ENCODE data around the gene OGFOD3. TPM values are rescaled to one million over a fixed set of nuclear protein-coding genes. Genes with fewer than 3 reads are reported as not detected.

The OGFOD3 gene
- total and polyA plus RNA-seq, 2 experiments from 2014 or later = 25.7 to 30.5 TPM

DNA sequence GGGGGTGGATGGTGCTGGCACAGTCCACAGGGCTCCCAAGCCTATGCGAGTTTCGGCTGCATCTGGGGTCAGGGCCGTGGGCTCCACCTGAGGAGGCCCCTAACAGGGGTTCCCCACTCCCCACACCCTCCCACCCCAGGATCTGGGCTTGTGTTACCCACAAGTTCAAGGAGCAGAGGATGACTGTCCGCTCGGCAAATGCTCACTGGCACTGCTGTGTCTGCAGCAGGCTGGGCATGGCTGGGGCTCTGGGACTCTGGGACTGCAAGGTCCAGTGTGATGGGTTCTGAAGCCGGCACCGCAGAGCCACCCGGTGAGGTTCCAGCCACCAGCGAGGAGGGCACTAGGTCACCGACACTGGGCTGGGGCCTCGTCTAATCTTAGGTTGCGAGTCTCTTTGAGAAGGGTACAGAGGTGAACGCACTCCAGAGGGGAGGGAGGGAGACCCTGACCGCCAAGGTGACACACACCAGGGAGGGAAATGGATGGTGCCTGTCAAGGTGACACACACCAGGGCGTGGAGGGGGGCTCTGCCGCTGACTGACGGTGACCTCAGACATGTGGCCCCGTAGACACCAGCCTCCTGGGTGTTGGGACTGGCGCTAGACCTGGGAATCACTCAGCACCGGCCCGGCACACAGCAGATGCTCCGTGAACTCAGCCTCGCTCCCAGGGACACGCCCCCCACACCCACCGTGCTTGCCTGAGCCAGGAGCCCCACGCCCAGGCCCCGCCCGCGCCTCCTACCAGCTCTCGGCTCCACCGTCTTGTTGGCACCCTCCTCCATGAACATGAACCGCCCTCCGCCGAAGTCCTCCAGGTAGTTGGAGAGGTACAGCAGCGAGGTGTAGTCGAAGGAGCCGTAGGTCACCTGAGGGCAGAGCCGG, 20.7 kb downstream of the OGFOD3 start:
- Histone ChIP-seq H3K4me2 (no peak overlapping the region), H3K79me2 (no peaks in the 10 kb centered on the region), H3K9me2 (replicated peaks; ENCODE audit: insufficient read depth) (no peaks in the 10 kb centered on the region), H3K9me3 (ENCODE audit: low read depth) (no peaks in the 10 kb centered on the region), H3K36me3 (replicated peaks; ENCODE audit: insufficient read depth, low read depth) (no peaks in the 10 kb centered on the region), H3K27ac (no peak overlapping the region), H3K4me1 (ENCODE audit: insufficient read depth) (peaks cover 16% of the 10 kb centered on the region), H3K27me3 (no peaks in the 10 kb centered on the region), H3K4me3 (no peak overlapping the region), H2AFZ (no peak overlapping the region), H4K20me1 (ENCODE audit: insufficient read depth, poor library complexity, severe bottlenecking) (no peaks in the 10 kb centered on the region)
- WGBS (ENCODE audit: low lambda C conversion rate, missing lambda C conversion rate) = 89% methylated on average over 27 of the region's 38 CpGs
- TF ChIP-seq EZH2 (IDR thresholded peaks at IDR 0.05; ENCODE audit: borderline replicate concordance) (no peak), CTCF (IDR thresholded peaks at IDR 0.05; ENCODE audit: poor library complexity) (no peak)
- DNase-seq (ENCODE audit: low spot score) = no peak

DNA sequence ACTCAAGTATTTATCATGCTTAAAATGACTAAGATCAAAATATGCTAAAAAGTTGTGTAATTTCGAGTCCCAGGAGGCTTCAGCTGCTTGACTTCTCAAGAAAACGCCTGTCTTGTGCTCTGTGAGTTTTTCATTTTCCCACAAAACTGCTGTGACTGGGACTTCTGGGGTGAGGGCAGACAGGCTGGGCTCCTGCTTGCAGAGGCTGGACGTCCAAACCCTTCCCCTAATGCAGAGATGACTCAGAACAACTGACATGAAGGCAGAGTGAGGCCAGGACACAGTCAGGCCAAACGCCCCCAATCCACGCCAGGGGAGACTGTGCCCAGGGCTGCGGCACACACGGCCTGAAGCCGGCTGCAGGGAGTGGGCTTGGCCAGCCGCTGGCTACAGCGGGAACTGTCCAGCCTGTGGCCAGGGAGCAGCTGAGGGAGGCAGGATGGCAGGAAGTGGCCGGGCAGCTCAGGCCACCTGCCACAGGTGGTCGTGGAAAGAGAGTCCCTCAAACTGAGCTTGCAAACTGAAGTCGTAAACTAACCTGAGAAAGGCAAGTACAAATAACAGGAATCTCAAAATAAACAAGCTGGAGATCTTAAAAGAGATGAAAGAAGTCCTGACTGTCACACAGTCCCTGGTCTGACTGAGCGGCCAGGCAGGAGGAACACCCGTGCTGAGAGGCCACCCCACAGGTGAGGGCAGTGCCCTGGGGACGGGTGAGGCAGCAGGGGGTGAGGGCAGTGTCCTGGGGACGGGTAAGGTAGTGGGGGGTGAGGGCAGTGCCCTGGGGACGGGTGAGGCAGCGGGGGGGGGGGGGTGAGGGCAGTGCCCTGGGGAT, 21.6 kb downstream of the OGFOD3 start:
- Histone ChIP-seq H3K4me1 (ENCODE audit: insufficient read depth) (peaks cover 16% of the 10 kb centered on the region), H3K9me2 (replicated peaks; ENCODE audit: insufficient read depth) (no peaks in the 10 kb centered on the region), H3K27me3 (no peaks in the 10 kb centered on the region), H3K27ac (no peak overlapping the region), H4K20me1 (ENCODE audit: insufficient read depth, poor library complexity, severe bottlenecking) (no peaks in the 10 kb centered on the region), H3K9me3 (ENCODE audit: low read depth) (no peaks in the 10 kb centered on the region), H3K4me3 (no peak overlapping the region), H2AFZ (no peak overlapping the region), H3K4me2 (no peak overlapping the region), H3K36me3 (replicated peaks; ENCODE audit: insufficient read depth, low read depth) (no peaks in the 10 kb centered on the region), H3K79me2 (no peaks in the 10 kb centered on the region)
- WGBS (ENCODE audit: low lambda C conversion rate, missing lambda C conversion rate) = 54% methylated on average over 16 of the region's 19 CpGs
- DNase-seq (ENCODE audit: low spot score) = no peak
- no peak for TF ChIP-seq CTCF (IDR thresholded peaks at IDR 0.05; ENCODE audit: poor library complexity)
- no peak for TF ChIP-seq EZH2 (IDR thresholded peaks at IDR 0.05; ENCODE audit: borderline replicate concordance)
- no peak for TF ChIP-seq EZH2phosphoT487 (IDR thresholded peaks at IDR 0.05; ENCODE audit: low read depth, severe bottlenecking, unreplicated experiment)

DNA sequence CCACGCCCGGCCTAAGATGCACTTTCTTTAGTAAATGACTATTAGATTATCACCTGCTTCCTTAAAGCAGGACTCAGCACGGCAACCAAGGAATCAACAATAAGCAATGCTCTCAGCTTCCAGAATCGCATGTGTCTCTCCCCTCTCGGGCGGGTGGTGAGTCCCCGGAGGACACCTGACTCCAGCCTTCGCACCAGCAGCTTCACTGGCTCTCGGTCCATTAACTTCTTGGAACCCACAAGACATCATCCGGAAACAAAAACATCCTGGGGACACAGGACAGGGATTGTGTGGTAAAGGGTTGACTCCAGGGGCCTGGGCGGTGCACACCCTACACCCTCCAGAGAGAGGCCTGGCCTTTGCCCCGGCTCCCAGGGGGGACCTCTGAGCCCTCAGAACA, 24.1 kb downstream of the OGFOD3 start:
- TF ChIP-seq EZH2phosphoT487 (IDR thresholded peaks at IDR 0.05; ENCODE audit: low read depth, severe bottlenecking, unreplicated experiment) (no peak), CTCF (IDR thresholded peaks at IDR 0.05; ENCODE audit: poor library complexity) (no peak), EZH2 (IDR thresholded peaks at IDR 0.05; ENCODE audit: borderline replicate concordance) (no peak)
- no peak for DNase-seq (ENCODE audit: low spot score)
- Histone ChIP-seq H2AFZ (no peak overlapping the region), H3K27ac (no peak overlapping the region), H3K27me3 (no peaks in the 10 kb centered on the region), H3K36me3 (replicated peaks; ENCODE audit: insufficient read depth, low read depth) (no peaks in the 10 kb centered on the region), H4K20me1 (ENCODE audit: insufficient read depth, poor library complexity, severe bottlenecking) (no peaks in the 10 kb centered on the region), H3K9me3 (ENCODE audit: low read depth) (no peaks in the 10 kb centered on the region), H3K4me1 (ENCODE audit: insufficient read depth) (no peaks in the 10 kb centered on the region), H3K79me2 (no peaks in the 10 kb centered on the region), H3K9me2 (replicated peaks; ENCODE audit: insufficient read depth) (no peaks in the 10 kb centered on the region), H3K4me3 (no peak overlapping the region), H3K4me2 (no peak overlapping the region)
- 96% methylated on average over 12 of the region's 12 CpGs for WGBS (ENCODE audit: low lambda C conversion rate, missing lambda C conversion rate)

Data from hepatocyte (in vitro differentiated cells).